Stimulated activated CD8-positive, alpha-beta memory T cell treated with anti-CD3 and anti-CD28 coated beads, Interleukin-2, amount 100 ng/mL, for 1 hour (primary cell): ENCODE results near the gene WAPL.

Source experiments
- DNase-seq, 2 donors: peaks; one replicate each; pipeline ENCODE4 v3.0.0-alpha.2; 2020; ENCODE audit warnings: low read depth in 2 of 2

WAPL gene

DNA sequence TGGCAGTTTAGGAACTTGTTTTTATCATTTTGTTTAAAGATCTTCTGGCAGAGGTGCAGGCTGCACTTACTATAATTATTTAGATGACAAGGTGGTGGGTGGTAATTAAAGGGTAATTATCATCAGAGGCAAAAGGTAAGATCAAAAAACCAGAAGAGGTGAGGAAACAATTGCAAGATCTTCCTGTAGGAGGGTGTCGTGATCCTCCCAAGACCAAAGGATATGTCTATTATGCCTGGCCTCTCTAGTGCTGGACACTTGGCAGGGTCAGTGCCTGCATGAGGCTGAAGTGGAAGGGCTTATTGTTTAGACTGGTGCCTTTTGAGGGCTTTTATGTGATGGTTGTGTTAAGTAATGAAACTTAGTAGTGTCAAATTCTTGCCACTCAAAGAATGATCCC, 1.8 kb upstream of the WAPL start:
- no peak for DNase-seq

DNA sequence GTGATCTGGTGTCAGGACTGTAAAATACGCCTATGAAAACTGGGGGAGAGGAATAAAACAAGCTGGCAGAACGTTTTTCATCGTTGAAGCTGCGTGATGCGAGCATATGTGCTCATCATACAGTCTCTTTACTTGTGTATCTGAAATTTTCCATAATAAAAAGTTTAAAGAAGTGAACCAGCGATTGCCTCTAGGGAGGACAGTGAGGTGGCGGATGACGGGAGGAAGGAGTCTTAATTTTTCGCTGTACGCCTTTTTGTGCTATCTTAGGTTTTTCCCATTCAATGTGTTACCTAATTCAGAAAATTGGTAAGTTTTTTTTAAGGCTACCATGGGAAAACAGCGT, 891 bp upstream of the WAPL start:
- DNase-seq, result no peak

DNA sequence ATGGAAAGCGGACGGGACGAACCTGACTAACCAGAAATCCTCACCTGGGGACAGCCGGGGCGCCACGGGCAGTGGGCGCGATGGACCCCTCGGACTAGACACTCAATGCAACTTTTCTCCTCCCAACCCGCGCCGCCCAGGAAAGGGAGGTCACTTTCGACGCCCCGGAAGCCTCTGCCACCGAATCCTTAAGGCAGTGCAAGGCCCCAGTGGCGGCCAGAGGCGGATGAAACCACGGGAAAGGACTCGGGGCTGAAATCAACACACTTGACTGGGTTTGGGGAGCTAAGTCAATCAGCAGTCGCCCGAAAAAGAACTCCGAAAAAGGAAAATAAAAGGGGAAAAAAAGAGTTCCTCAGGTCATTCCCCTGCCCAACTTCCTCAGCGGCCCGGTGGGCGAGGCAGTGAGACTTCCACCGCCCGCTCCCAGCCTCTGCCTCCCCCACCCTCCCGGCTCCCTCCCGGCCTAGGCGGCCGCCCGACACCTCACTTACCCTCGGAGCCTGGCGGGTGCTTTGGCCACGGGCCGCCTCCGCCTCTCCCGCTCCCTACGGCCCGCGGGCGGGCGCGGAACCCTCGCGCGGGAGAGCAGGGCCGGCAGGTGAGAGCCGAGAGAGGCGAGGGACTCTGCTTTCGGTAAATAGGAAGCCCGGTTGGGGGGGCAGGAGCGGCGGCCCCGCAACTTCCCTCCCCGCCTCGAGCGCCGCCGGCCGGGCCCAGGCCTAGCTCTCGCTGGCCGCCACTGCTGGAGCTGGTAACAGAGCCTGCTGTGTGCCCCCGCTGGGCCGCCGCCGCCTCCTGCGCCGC, 518 bp downstream of the WAPL start:
- no peak for DNase-seq

DNA sequence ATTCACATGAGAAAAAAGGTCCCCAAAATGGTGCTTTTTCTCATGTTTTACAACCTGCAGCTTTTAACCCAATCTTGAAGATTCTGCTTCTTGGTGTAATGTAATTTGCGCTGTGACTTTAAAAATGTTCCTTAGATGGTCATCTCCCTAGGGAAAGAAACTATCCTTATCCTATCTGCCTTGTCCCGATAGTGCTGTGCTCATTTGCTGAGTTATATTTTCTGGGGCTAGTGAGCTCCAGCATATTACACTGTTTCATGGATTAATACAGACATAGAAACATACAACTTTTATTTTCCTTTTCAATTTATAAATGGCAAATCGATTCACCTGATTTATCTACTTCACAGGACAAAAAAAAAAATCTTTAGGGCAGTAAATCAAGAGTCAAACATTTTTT, 2.8 kb downstream of the WAPL start:
- DNase-seq, result no peak

DNA sequence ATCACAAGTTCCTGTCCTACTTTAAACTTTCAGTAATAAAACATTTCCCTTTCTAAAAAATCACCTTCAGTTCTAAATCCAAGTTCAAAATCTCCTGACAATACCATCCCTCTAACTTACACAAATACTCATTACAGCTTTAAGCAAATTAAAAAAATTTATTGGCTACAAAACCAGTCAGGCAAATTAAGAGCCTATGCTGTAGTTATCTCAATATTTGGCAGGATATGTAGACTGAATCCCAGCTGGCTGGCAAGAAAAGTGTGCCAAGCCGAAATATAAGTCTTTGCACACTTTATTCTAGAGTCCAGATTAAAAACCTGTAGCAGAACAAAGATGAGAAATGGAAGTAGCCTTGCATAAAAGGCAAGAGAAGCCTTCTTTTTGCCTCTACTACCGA, 9.5 kb downstream of the WAPL start:
- DNase-seq, result no peak

DNA sequence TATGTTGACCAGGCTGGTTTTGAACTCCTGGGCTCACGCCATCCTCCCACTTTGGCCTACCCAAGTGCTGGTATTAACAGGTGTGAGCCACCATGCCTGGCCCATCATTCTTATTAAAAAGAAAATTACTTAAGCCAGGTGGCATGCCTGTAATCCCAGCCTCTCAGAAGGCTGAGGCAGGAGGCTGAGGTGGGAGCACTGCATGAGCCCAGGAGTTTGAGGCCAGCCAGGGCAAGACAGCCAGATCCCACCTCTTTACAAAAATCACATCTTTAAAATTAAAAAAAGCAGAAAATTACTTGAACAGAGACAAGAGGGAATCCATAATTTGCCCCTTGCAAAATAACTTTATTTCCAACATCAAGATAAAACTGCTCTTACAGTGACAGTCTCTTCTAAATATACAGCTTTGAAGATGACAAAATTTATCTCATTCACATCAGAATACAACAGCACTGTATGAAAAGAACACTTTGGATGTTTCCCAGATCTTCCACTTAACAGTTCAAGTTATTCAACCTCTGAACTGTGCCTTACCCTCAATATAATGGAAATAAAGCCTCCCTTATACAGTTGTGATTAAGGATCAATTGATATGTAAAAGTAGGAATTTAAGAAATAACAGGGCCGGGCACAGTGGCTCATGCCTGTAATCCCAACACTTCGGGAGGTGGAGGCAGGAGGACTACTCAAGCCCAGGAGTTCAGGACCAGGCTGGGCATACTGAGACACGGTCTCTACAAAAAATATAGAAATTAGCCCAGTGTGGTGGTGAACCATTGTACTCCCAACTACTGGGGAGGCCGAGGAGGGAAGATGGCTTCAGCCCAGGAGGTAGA, 10.3 kb downstream of the WAPL start:
- no peak for DNase-seq

DNA sequence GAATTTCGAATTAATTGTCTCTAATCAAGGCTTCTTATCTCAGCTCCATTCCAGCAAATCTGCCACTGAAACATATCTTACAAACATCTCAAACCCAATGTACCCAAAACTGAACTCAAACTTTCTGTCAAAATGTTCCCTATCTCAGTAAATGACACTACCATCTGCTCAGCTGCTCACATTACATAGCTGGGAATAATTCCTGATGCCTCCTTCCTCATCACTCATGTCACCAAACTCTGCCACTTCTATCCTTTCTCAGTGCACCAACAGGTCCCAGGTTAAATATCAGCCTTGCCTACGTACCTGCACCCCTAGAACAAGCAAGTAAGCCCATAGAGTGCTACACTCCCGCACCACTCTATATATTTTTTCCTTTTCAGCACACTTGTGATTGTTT, 12.4 kb downstream of the WAPL start:
- no peak for DNase-seq

DNA sequence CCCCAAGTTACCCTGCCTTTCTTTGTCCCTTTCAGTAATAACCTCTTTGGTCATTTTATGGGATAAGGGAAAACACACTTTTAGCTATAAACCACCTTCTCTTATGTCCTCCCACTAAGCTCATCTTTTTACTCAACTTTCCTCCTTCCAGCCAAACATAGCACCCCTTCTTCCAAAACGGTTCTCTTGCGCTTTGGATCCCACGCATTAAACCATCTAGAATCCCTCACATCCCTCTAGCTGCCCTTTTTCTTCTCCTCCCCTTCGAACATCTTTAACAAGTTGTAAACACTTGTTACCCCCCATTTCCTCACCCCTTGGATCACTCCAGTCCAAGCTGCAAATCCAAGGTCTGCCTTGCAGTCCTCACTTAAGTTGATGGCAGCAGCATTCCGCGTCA, 13.4 kb downstream of the WAPL start:
- DNase-seq, result no peak

DNA sequence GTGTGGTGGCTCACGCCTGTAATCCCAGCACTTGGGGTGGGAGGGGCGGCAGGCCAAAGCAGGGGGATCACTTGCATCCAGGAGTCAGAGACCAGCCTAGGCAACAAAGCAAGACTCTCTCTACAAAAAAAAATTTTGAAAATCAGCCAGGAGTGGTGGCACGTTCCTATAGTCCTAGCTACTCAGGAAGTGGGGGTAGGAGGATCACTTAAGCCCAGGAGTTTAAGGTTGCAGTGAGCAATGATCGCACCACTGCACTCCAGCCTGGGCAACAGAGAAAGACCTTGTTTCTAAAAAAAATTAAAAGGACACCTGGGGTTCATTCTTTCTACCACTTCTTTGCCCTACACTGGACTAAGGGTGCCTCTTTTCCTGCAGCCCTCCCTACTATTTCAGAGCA, 15.1 kb downstream of the WAPL start:
- no peak for DNase-seq

DNA sequence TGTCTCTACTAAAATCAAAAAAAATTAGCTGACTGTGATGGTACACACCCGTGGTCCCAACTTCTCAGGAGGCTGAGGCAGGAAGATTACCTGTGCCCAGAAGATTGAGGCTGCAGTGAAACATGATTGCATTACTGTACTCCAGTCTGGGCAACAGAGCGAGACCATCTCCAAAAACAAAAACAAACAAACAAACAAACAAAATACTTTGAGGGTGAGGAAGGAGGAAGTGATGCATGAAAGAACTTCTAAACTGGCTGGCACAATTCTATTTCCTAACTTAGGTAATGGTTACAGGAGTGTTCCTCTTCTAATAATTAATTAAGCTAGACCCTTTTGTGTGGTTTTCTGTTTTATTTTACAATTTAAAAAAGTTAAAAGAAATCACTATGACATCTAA, 15.5 kb downstream of the WAPL start:
- no peak for DNase-seq

DNA sequence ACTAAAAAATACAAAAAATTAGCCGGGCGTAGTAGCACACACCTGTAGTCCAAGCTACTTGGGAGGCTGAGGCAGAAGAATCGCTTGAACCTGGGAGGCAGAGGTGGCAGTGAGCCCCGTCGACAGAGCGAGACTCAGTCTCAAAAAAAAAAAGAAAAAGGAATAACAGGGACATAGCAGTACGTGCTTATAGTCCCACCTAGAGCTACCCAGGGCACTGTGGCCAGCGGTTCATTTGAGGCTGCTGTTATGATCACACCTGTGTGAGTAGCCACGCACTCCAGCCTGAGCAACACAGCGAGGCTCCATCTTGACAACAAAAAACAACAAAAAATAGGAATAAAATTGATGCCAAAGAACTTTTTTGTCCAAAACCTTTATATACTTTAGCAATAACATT, 17.1 kb downstream of the WAPL start:
- DNase-seq, result no peak

DNA sequence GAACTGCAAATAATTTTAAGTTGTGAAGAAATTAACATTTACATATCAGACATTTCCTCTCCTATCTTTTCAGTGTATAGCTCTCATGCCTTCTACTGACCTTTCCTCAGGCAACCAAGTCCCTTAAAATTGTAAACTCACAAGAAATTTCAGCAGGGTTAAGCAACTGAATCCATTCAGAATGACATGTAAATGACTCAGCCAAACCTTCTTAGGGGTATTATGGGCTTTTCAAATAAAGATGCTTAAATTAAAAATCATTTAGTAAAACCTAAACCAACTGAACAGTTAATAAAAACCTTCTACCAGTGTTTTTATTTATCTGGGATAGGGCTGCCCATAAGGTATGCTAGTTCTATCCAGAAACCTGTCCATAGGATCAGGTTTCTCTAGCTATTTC, 20.7 kb downstream of the WAPL start:
- DNase-seq, result no peak

DNA sequence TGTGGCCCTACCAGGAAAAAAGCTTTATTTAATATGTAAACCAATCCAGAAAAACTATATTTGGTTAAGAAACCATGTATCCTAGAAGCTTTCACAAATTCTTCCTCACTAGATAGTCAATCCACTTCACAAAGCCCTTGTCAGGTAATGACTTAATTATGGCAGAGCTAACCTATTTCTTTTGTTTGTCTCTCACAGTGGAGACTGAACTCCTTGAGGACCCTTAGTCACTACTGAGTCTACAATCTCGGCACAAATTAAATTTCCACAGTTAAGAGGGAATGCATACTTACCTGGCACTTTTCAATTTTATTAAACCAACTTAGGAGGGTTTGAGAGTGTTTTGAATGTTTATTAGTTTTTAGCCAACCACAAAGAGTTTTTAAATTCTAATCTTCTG, 23.0 kb downstream of the WAPL start:
- DNase-seq, result no peak

DNA sequence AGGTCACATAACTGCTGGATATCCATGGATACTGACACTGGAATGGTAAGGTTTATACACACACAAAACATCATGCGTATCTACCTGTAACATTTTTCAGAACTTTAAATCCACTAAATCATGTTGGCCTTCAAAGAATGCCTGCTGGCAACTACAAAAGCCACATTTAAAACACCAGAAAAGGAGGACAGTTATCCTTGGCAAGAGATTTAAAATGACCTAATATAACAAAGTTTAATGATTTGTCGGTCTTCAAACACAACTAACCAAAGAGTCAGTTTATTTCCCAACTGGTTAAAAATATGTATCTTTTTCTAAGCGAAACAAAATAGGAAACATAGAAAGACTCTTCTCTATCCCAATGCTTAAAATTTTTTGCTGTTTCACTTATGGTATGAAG, 24.0 kb downstream of the WAPL start:
- no peak for DNase-seq

DNA sequence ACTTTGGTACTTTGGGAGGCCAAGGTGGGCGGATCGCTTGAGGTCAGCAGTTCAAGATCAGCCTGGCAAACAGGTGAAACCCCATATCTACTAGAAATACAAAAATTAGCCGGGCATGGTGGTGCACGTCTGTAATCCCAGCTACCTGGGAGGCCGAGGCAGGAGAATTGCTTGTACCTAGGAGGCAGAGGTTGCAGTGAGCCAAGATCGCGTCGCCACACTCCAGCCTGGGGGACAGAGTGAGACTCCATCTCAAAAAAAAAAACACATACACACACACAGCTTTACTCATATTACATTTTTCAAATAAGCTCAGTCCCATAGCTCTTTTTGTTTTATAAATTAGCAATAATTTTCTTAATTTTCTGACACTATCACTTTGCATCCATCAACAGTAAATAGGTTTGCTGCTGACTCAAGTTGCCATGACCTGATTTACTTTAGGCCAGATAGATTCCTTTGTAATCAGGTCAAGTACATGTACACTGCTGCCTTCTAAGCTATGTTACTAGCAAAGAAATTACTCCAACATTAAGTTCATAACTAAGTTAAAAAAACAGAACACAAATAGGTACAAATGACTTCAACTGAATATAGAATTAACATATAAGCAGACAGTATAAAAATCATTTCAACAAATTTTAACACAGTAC, 31.5 kb downstream of the WAPL start:
- no peak for DNase-seq

DNA sequence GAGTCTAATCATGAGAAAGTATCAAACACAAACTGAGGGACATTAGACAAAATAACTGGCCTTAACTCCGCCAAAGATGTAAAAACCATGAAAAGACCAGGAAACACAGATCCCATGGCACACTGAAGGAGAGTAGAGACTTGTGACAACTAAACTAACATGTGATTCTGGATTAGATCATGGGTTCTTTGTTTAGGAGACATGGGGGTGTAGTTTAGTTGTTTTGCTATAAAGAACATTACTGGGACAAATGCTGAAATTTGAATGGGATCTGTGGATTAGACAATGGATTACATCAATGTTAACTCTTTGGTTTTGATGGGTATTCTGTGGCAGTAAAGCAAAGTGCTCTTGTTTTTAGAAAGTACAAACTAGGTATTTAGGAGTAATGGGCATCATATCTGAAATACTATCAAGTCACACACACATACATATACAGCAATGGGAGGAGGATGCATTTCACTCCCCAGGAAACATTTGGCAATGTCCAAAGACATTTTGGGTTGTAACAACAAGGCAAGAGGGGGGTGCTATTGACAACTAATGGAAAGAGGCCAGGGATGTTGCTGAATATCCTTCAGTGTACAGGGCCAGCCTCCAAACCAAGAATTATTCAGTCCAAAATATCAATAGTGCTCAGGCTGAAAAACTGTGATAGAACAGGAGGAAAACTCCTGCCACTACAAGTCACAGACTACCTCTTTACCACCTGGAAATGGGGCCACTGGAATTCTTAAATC, 32.4 kb downstream of the WAPL start:
- DNase-seq, result no peak

DNA sequence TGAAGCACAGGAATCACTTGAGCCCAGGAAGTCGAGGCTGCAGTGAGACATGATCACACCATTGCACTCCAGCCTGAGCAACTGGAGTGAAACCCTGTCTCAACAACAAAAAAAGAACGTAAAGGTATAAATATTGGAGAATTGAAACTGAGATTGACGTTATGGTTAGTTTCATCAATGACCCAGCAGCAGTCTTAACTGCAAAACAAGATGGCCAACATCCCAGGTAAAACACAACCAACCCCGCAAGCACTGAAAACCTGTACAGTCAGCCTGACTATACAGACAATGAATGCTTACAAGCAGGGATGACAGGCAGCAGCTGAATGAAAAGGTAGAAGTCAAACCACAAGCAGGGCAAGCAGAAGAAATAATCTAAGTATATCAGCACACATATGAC, 34.7 kb downstream of the WAPL start:
- DNase-seq, result no peak

DNA sequence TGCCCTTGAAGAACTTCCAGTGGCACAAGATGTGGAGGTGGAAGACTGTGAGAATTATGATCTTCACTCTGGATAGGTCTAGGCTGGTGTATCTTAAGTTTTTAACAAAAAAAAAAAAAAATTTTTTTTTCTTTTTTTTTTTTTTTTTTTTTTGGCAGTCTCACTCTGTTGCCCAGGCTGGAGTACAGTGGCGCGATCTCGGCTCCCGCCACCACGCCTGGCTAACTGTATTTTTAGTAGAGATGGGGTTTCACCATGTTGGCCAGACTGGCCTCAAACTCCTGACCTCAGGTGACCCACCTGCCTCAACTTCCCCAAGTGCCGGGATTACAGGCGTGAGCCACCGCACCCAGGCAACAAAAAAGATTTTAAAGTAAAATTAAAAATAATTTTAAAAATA, 37.9 kb downstream of the WAPL start:
- no peak for DNase-seq

DNA sequence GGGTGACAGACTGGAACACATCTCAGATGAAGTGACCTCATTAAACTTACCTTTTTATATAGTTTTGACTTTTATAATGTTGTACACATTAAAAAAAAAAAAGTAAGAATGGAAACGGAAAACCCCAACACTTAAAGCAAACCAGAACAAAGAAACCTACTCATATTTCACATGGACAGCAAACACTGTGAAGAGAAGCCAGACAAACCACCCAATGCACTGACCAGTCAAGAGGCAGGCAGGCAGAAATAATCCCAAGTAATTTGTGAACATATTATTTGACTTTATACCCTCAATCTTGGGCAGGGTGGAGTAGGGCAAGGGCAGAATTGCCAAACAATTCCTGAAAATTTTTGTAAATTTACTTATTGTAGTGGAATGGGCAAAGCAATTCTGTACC, 39.8 kb downstream of the WAPL start:
- DNase-seq, result no peak

DNA sequence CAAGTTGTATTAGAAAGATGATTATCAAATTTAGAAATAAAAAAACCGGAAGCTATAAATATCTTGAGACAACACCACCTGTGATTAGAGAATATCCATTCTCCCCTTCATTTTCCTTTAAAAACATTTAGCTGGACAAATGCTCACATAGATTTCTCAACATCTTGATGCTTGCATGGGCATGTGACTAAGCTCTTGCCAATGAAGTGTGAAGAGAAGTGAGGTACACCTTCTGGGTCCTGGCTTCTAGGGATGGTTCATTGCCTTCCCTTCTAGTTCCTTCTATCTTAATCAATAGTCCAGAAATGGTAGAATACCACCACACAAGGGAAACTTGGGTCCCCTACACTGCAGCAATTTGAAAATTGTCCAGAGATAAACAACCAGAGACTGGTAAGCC, 41.0 kb downstream of the WAPL start:
- no peak for DNase-seq

DNA sequence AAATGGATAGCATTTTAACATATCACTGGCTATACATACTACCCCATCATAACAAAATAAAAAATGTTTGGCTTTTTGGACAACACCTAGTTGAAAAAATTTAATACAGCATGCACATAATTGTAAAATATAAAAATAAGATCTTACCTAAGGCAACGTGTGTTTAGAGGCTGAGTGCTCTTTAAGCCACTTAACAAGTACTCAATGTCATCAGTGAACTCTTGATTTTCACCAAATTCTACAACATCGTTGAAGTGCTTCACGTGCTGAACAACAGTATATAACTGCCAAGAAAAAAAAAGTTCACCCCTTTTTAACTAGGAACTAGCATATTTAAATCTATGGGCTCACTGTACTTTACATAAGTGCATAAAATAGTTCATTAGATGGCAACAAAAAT, 49.5 kb downstream of the WAPL start:
- DNase-seq, result no peak
